Measurements from ENCODE around the gene MMP17.

- TF ChIP-seq CTCF (optimal IDR thresholded peaks at IDR 0.05 in 1 of 3, IDR thresholded peaks at IDR 0.05 in 1 of 3, conservative IDR thresholded peaks at IDR 0.05 in 1 of 3; ENCODE audit: extremely low read depth in 1 of 3, insufficient read depth in 2 of 3, low read length in 3 of 3) (no peak), EZH2 (IDR thresholded peaks at IDR 0.05; ENCODE audit: low read length) (no peak)
Observed at GRCh38 chr12:131842169-131842568, 14.0 kb downstream of the MMP17 start.
